DND-41 (cell line): ENCODE measurements around the gene LHX4.

Experiments
- EZH2 ChIP-seq: IDR thresholded peaks from 3 replicates; pipeline ENCODE4 v1.6.1; 2012; ENCODE audit warnings: borderline replicate concordance, low read depth, mild to moderate bottlenecking, moderate library complexity, low read length, inconsistent platforms; ENCODE audit not compliant: severe bottlenecking
- TF ChIP-seq, protein P1 (sequence below): IDR thresholded peaks from 2 replicates; pipeline ENCODE4 v1.5.1; 2012; ENCODE audit warnings: borderline replicate concordance, low read length, moderate library complexity, mild to moderate bottlenecking; ENCODE audit not compliant: poor library complexity, severe bottlenecking; ENCODE audit errors: extremely low read depth

DNA sequence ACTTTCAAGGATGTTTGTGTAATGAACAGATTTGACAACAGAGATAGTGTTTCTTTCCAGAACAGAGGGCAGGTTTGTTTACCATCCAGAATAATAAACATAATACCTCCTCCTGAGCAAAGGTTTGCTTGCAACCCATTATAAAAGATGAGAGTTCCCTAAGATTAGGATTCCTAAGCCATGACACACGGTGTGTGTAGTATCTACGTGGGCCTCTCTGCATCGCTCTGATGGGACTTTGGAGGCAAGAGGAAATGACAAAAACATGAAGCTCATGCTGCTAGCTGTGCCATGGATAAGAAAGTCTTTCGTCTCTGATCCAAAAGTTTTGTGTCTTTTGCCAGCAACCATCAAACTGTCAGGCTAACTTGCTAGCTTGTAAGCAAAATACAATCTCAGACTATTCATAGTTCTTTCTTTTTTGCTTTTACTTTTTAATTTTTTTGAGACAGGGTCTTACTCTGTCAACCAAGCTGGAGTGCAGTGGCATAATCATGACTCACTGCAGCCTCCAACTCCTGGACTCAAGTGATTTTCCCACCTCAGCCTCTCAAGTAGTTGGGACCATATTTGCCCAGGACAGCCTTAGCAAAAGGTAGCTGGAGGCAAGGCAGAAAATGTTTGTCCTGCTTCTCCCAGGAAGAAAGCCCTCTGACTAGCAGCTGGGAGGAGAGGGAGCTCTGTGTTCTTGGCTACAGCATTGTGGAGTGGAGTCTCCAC is 81.1 kb downstream of the LHX4 start:
- TF ChIP-seq, protein P1, sequence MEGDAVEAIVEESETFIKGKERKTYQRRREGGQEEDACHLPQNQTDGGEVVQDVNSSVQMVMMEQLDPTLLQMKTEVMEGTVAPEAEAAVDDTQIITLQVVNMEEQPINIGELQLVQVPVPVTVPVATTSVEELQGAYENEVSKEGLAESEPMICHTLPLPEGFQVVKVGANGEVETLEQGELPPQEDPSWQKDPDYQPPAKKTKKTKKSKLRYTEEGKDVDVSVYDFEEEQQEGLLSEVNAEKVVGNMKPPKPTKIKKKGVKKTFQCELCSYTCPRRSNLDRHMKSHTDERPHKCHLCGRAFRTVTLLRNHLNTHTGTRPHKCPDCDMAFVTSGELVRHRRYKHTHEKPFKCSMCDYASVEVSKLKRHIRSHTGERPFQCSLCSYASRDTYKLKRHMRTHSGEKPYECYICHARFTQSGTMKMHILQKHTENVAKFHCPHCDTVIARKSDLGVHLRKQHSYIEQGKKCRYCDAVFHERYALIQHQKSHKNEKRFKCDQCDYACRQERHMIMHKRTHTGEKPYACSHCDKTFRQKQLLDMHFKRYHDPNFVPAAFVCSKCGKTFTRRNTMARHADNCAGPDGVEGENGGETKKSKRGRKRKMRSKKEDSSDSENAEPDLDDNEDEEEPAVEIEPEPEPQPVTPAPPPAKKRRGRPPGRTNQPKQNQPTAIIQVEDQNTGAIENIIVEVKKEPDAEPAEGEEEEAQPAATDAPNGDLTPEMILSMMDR = no peak
- TF ChIP-seq EZH2 = no peak
